Sigmoid colon (tissue), 4 donors: ENCODE data around the gene LGI1.

Source experiments
- CTCF ChIP-seq, 4 experiments: fragments of 450-650 bp in 3 of 4; fragments of 200-600 bp in 1 of 4; IDR thresholded peaks; one replicate each; pipeline ENCODE4 v1.5.1; 2016 to 2019; ENCODE audit warnings: antibody characterized with exemption in 4 of 4, mild to moderate bottlenecking in 3 of 4, moderate library complexity in 2 of 4
- EP300 ChIP-seq, 4 donors: sonication (generic); formaldehyde crosslinking; IDR thresholded peaks; one replicate each; pipeline ENCODE4 v1.6.1; 2017; ENCODE audit warnings: antibody characterized with exemption in 4 of 4

DNA sequence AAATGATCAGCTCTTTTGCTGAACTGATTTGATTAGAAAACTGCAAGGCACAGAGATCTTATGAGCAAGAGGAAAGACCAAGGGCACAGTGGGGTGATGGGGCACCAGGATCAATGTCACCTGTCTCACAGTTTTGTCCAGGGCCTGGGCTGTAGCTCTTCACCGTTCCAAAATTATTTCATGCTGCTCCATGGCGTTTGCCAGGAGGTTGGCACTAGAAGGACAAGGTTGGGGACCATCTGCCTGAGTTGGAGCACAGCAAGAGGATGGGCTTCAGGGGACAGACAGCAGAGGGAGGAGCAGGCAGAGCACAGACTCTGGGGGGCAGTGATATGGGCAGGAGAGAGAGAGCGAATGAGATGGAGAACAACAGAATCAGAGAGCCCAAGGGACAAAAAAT lies 37.8 kb upstream of the LGI1 start:
- TF ChIP-seq CTCF (IDR thresholded peaks at IDR 0.05) (no peak), EP300 (IDR thresholded peaks at IDR 0.05) (no peak)
